GM19240 (cell line): ENCODE measurements around the gene CYP39A1.

Source experiments
- DNase-seq: peaks from one replicate; pipeline ENCODE4 v3.0.0; 2011; ENCODE audit warnings: low spot score; ENCODE audit not compliant: insufficient read length

Gene CYP39A1

DNA sequence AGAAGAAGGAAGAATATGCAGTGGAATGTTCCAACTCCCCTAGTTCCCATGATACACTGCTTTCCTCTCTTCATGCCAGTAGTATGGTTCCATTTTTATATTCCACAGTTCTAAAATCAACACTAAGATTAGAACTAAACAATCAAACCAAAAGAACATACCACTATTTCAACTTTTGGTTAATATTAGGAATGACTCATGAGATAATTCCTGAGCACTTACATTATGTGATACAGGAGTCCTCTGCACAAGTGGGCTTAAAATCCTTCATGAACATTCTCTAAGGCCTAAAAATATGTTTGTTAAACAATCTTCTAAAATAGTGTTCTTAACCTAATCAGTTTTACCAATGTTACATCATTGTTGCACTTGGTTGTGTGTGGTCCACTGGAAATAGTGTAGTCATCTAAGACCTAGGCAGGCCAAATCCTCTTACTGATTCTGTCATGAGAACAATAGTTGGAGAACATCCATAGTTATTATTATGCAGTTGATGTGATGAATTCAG is 131.1 kb downstream of the CYP39A1 start:
- DNase-seq: no peak

DNA sequence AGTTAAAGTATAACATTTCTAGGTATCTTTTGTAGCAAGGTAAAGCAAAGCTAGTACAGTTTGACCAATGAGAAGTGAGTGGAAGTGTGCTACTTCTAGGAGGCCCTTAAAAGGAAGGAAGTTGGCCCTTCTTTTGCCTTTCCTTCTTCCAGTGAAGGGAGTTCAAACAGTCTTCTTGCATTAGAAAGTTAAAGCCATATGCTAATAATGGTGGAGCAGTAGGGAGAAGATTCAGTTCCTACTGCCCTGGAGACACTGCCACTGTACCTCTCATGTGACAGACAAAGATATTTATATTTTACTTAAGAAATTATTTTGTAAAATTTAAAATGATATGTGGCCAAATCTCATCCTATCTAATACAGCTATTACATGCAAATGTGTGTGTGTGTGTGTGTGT is 135.4 kb downstream of the CYP39A1 start:
- DNase-seq: no peak

DNA sequence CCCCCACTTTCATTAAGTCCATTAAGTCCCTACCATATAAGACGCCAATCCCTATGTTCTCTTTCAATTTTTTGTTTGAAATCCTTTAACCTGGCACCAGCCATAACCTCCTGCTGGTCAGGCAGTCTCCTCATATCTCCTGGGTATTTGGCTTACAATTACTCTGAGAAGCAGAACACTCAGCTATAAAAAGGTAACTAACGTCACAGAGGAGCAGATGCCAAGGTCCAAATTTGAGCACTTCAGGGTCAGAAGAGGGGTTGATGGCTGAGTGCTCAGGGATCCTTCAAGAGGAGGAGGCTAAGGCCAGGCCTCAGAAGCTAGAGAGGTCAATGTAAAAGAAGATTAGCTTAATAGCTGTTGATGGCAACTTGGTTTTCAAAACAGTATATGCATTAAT is 139.1 kb downstream of the CYP39A1 start:
- no peak for DNase-seq

DNA sequence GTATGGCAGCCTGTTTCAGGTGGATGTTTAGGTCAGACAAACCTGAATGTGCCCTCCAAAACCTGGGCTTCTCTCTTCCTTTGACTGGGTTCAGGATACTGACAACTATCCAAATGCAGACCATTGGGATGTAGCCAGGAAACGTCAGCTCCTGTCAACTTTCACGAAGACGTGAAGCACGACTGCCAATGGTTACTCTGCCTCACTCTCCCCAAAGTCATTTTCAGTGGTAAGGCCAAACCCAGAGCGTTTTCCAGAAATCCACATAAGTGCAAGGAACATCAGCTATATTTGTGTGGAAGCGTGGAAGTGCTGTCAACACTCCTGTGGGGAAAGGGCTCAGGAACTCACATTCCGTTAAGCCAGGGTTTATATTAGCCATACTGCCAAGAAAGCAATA is 141.3 kb downstream of the CYP39A1 start:
- DNase-seq: no peak

DNA sequence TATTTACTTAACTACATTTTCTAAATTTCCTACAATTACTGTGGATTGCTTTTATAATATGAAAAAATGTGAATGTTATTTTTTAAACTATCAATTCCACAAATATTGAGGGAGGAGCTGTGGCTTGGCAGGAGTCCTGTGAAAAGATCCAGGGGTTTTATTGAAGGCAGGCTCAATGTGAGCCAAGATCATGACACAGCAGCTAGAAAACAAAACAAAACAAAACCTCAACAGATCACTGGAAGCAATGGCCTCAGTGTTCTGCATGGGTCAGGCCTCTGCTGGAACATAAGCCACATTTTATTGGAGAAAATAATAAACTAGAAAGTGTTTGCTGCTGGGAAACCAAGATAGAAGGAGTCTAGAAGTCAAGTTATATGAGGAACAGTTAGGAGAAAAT is 142.0 kb downstream of the CYP39A1 start:
- DNase-seq: no peak

DNA sequence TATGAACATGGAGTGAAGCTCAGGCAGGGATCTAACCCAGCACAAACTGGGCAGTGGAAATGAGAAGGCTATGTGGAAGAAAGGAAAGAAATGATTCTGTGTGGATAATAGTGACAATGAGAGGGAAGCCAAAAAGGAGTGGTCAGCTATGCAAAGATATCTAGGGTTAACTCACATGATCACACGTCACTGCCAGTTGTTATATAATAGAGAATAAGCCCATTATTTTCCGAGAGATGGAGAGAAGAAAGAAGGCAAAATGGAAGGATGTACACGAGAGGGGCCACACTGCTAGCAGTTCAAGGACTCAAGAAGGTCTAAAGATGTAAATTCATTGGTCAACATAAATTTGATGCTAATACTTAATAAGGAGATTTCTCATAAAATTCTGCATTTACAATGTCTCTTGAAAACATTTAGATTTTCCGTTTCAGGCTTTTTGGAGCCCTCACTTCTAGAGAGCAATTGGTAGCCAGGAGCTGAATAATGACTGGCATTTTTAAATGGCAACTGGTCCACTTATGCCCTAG is 142.6 kb downstream of the CYP39A1 start:
- DNase-seq: no peak

DNA sequence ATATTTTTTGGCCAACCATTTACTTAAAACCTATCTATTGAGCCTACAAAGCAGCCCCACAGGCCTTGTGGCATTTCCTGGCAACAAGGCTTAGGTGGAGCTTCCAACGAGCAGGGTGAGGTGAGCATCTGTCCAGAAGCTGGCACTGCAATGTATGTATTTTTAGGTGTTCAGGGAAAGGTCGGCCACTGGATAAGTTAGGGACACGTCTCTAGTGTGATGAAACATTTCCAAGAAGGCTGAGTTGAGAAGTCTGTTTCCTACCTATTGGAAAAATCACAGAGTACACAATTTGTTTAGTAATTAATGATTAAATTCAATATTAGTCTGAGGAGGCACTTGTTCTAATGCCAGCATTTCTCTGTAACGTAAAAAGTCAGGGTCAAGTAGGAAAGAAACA is 143.6 kb downstream of the CYP39A1 start:
- no peak for DNase-seq

DNA sequence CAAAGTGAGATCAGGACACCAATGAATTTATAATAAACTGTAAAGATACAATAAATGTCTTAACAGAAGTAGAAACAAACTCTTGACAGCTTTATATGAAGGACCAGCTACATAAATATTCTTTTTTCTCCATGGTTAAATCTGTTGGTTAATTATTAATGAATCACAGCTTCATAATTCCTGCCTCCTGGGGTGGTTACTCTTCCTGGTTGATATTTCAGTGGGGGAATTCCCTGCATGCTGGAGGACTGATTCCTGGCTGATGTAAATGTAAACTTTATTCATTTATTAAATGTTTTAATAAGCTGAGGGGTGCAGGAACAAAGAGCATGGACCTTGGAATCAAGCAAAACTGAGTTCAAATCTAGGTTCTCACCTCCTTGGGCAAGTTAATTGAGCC is 145.2 kb downstream of the CYP39A1 start:
- DNase-seq: no peak

DNA sequence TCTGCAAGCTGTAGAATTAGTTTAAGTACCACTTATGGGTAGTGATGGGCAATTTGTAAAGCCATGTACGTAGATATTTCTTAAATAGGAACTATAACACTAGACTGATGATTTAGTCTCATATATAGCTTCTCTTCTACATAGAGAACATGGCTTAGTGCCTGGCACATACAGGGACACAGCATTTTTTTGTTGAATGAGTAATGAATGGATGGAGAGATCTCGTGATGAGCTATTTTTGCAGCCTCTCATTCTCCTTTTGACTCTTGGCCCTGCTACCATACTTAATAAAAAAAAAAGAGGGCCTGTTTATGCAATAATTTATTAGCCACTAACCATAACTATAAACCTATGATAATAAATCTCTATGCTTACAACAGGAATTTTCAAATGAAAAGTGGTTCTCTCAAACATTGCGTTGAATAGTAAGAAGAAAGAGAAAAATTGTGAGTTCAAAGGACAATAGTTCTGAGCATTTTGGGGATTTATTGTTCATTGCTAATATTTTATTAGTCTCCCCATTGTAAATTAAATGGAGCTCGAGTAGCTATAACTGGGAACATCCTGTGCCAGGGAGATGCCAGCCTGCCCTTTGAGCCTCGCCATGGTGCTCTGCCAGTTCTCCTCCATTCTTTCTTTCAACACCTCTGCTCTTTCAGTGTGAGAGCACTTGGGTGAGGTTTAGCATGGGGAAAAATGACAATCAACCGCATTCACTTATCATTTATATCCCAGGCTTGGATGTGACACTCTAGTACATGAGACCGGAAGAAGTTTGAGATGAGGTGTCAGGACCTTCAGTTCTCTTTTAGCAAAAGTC is 146.7 kb downstream of the CYP39A1 start:
- DNase-seq: no peak

DNA sequence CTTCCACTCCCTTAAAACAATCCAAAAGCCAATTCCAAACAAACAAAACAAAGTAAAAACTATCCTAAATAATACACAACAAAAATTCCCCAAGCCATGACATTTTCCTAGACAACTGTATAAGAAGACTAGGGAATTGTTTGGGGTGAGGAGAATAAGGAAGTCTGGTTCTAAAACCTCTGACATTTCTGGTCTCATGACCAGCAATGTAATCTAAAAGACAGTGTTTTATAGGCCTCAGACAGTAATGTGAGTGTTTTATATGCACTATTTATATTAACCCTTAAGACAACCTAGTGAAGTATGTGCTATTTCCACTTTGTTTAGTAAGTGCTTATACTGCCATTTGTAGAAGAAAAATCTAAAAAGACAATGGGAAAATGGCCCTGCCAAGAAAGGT is 148.4 kb downstream of the CYP39A1 start:
- no peak for DNase-seq

DNA sequence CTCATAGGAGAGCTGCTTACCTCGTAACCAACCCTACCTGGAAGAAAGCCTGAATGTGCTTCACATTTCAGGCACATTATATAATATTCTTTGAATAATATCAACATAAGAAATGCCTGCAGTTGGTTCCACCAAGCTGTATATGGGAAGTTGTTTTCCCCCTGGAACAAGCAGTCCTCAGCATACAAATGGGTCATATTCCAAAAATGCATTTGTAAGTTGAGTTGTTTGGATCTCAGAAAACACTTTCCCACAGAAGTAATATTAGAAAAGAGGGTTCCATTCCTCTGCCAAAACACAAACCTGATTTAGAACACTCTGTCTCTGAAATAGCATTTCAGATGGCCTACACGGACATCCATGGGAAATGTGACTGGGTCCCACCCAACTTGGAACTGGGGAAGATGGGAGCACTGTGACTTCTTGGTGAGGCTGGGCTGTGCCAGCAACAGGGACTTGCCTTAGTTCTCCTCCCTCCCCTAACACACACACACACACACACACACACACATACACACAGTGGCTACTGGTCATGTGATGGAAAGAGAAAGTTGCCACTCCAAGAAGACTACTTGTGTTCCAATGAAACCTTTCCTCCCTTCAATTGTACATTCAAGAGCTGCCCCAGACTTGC is 150.0 kb downstream of the CYP39A1 start:
- no peak for DNase-seq

DNA sequence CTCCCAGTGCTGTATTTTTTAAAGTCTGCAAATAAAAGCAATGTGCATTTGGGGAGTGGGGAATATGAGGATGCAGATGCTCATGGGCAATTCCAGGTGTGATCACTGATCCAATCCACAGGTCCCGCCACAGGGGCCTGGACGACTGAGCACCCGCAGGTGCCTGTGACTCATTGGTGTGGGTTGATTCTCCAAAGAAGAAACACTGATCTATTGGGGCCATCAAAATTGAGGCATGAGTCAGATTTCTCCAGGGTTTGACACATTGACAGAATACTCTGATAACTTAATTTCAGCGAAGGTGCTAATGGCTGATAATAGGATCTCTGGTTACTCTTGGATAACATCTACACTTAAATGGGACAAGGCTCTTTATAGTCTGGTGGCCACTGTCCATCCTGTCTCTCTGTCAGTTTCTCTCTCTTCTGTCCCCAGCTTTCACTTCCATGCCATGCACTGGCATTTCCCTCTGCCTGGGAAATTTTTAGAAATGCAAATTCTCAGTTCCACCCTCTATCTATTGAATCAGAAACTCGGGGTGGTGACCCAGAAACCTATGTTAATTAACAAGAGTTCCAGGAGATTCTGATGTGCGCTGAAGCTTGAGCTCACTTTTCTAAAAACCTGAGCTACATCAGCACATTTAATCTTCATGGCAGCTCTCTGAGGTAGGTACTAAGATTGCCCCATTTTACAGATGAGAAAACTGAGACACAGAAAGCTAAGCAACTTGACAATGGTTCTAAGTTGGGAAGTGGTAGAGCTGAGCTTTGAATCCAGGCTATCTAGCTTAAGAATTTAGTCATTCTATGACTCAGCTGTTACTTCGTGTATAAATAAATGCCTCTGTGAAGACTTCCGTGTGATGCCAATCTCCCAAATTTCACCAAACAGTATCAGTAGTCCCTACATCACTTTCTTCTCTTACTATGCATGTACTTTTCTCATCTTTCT is 151.2 kb downstream of the CYP39A1 start:
- no peak for DNase-seq

DNA sequence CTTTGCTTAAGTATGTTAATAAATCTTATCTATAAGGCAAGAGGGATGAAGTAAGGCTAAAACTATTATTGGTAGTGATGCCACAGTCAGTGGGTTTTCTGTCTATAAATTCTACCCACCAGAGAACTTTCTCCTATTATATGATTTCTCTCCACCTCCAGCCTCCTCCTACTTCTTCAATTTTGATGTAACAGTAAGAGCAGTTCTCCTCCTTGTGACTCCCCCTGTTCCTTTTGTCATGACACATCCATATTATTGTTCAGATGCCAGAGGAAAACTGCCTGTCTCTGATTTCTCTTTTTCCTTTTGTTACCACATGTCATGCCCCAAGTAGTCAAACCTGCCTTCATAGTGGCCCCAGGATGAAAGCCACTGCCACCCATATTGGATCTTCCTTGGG is 152.2 kb downstream of the CYP39A1 start:
- DNase-seq: no peak
